A673 (cell line): ENCODE data around the gene OR51E2.

Source experiments
- EZH2 ChIP-seq: fragments of 200-600 bp; sonication (generic); IDR thresholded peaks from 2 replicates; pipeline ENCODE4 v1.6.1; 2017; ENCODE audit warnings: borderline replicate concordance, low read depth, mild to moderate bottlenecking, mixed read lengths, antibody characterized with exemption, low read length; ENCODE audit not compliant: poor library complexity, severe bottlenecking
- TF ChIP-seq, protein P1 (sequence below): fragments of 300-800, 200-600 bp; sonication (generic); conservative IDR thresholded peaks from 2 replicates; pipeline ENCODE4 v1.5.1; 2017; ENCODE audit warnings: low read depth, mild to moderate bottlenecking, antibody characterized with exemption, low read length, moderate library complexity, mixed read lengths

- TF ChIP-seq EZH2 = no peak
- TF ChIP-seq, protein P1, sequence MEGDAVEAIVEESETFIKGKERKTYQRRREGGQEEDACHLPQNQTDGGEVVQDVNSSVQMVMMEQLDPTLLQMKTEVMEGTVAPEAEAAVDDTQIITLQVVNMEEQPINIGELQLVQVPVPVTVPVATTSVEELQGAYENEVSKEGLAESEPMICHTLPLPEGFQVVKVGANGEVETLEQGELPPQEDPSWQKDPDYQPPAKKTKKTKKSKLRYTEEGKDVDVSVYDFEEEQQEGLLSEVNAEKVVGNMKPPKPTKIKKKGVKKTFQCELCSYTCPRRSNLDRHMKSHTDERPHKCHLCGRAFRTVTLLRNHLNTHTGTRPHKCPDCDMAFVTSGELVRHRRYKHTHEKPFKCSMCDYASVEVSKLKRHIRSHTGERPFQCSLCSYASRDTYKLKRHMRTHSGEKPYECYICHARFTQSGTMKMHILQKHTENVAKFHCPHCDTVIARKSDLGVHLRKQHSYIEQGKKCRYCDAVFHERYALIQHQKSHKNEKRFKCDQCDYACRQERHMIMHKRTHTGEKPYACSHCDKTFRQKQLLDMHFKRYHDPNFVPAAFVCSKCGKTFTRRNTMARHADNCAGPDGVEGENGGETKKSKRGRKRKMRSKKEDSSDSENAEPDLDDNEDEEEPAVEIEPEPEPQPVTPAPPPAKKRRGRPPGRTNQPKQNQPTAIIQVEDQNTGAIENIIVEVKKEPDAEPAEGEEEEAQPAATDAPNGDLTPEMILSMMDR = no peak
Measured at GRCh38 chr11:4662876-4663275, 34.8 kb downstream of the OR51E2 start.
